ENCODE measurements around the gene RNF130.

GRCh38 chr5:179954434-179954833 lies 117.1 kb downstream of the RNF130 start:
- TF ChIP-seq POLR2AphosphoS5 (IDR thresholded peaks at IDR 0.05) (no peak), CTCF (IDR thresholded peaks at IDR 0.05; ENCODE audit: poor library complexity, severe bottlenecking) (no peak), REST (IDR thresholded peaks at IDR 0.05; ENCODE audit: borderline replicate concordance) (no peak), RAD21 (conservative IDR thresholded peaks at IDR 0.05) (no peak), MXI1 (conservative IDR thresholded peaks at IDR 0.05; ENCODE audit: poor library complexity, severe bottlenecking) (no peak), EZH2 (IDR thresholded peaks at IDR 0.05; ENCODE audit: borderline replicate concordance, insufficient read depth, low read length, poor library complexity, severe bottlenecking) (no peak), SMC3 (conservative IDR thresholded peaks at IDR 0.05; ENCODE audit: poor library complexity) (no peak), TAF1 (IDR thresholded peaks at IDR 0.05; ENCODE audit: low read depth) (no peak)

Data from neural cell (in vitro differentiated cells).